Mammary epithelial cell (primary cell): ENCODE measurements around the gene CD160.

ENCODE experiments used
- CTCF ChIP-seq, 2 donors: IDR thresholded peaks in 1 of 2; conservative IDR thresholded peaks in 1 of 2; 2 replicates each; pipeline ENCODE4 v1.5.1; 2011 to 2012; ENCODE audit warnings: inconsistent platforms in 2 of 2, low read length in 2 of 2, mild to moderate bottlenecking in 2 of 2, control low read depth in 1 of 2, low read depth in 1 of 2; ENCODE audit not compliant: insufficient read depth in 1 of 2; ENCODE audit errors: extremely low read depth in 1 of 2
- EZH2 ChIP-seq: IDR thresholded peaks from 2 replicates; pipeline ENCODE4 v1.6.1; 2012; ENCODE audit warnings: low read length, inconsistent platforms, borderline replicate concordance

GRCh38 chr1:145705622-145706021, 13.7 kb upstream of the CD160 start:
- TF ChIP-seq CTCF (conservative IDR thresholded peaks at IDR 0.05 in 1 of 2, IDR thresholded peaks at IDR 0.05 in 1 of 2; ENCODE audit: extremely low read depth in 1 of 2, insufficient read depth in 1 of 2, low read depth in 1 of 2, low read length in 2 of 2) (no peak), EZH2 (no peak)
